Chondrocyte (in vitro differentiated cells): ENCODE measurements around the gene NDST3. TPM values are rescaled to one million over a fixed set of nuclear protein-coding genes. Genes with fewer than 3 reads are reported as not detected.

ENCODE experiments used
- DNase-seq: peaks from one replicate; pipeline ENCODE4 v3.0.0; 2021; ENCODE audit warnings: mixed read lengths, low spot score
- H3K27ac Mint-ChIP-seq: one replicate; pipeline ENCODE4 v1.8.0; 2021; ENCODE audit warnings: mild to moderate bottlenecking, moderate library complexity, mixed read lengths; ENCODE audit not compliant: unreplicated experiment
- H3K27me3 Mint-ChIP-seq: 2 replicates; pipeline ENCODE4 v1.8.0; 2021; ENCODE audit warnings: low read depth, mixed read lengths
- H3K36me3 Mint-ChIP-seq: 2 replicates; pipeline ENCODE4 v1.8.0; 2021; ENCODE audit warnings: low read depth, mixed read lengths
- H3K4me1 Mint-ChIP-seq: 2 replicates; pipeline ENCODE4 v1.8.0; 2021; ENCODE audit warnings: low read depth, mild to moderate bottlenecking, mixed read lengths
- H3K4me3 Mint-ChIP-seq: one replicate; pipeline ENCODE4 v1.8.0; 2021; ENCODE audit warnings: mild to moderate bottlenecking, moderate library complexity, mixed read lengths; ENCODE audit not compliant: unreplicated experiment
- H3K9me3 Mint-ChIP-seq: 2 replicates; pipeline ENCODE4 v1.8.0; 2021; ENCODE audit warnings: low read depth, mixed read lengths
- CTCF ChIP-seq: fragments of 200-600 bp; sonication (generic); IDR thresholded peaks from 2 replicates; pipeline ENCODE4 v1.5.0; 2021; ENCODE audit warnings: antibody characterized with exemption, mild to moderate bottlenecking, moderate library complexity
- total RNA-seq: library from RNA; stranded (reverse); gene quantifications from 3 replicates; pipeline ENCODE4 v1.2.1, GENCODE V29; 2021

NDST3 gene
- total RNA-seq, 1 donor from 2014 or later, result 1.3 TPM

DNA sequence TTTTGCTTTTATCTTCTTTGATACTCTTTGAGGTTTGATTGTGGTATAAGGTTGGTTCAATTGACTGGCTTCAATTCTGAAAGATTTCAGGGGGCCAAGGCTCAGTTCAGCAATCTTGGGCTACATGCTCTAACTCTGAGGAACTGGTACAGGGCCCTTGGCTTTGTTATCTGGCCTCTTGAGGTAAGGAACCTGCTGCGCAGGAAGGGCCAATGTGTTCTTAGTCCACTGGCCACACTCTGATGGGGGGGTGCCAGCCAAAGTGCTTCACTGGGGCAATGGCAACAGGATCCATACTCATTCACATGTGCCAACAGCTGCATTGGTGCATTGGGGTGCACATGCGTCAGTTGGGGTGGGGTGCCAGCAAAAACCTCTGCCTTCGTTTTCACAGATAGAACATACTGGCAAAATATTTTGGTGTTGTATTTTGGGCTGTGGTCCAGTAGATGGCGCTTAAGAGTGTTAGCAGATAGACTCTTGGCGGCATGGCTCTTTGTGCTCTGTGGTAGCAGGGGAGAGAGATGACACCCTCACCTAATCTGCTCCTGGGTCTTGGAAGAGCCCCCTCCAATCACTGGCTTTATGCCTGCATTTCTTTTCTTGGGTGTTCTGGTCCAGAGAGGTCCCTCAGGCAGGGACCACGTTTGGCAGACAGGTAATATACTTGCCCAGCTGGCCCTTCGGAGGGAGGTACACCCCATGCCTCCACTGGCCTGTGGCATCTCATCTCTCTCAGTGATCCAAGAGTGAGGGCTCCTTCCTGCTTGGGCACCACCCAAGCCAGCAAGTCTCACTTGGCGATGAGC is 42.9 kb downstream of the NDST3 start:
- H3K27ac Mint-ChIP-seq, result no peak overlapping the region
- H3K36me3 Mint-ChIP-seq, result peaks cover 8% of the 10 kb centered on the region
- peaks cover 2% of the 10 kb centered on the region for H3K27me3 Mint-ChIP-seq
- peak; percentile 29 for DNase-seq
- H3K9me3 Mint-ChIP-seq, result peaks cover 23% of the 10 kb centered on the region
- H3K4me1 Mint-ChIP-seq, result no peaks in the 10 kb centered on the region
- peak; percentile 67 for TF ChIP-seq CTCF
- no peak overlapping the region for H3K4me3 Mint-ChIP-seq

GRCh38 chr4:118077767-118078105 is 43.5 kb downstream of the NDST3 start:
- peak; percentile 55 for DNase-seq
- H3K9me3 Mint-ChIP-seq, result peaks cover 23% of the 10 kb centered on the region
- peaks cover 2% of the 10 kb centered on the region for H3K27me3 Mint-ChIP-seq
- H3K27ac Mint-ChIP-seq, result no peak overlapping the region
- no peak overlapping the region for H3K4me3 Mint-ChIP-seq
- H3K4me1 Mint-ChIP-seq, result no peaks in the 10 kb centered on the region
- peaks cover 8% of the 10 kb centered on the region for H3K36me3 Mint-ChIP-seq
- no peak for TF ChIP-seq CTCF

DNA sequence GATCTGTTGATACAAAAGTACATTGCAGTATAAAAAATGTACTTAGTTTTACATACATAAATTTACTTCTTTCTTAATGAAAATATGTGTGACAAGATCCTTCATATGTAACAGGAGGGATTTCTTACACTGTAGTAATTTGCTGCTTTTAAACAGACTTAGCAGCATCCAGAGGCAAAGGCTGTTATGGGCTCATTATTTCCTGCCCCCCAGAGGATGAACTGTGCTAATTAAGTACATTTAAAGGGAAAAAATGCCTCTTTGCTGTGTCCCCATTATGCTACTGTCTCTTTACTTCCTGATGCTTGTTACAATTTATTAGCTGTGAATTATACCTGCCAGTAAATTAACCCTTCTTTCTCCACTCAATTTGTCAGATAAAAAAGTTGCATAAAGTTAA is 47.1 kb downstream of the NDST3 start:
- DNase-seq, result no peak
- Mint-ChIP-seq H3K27ac (no peak overlapping the region), H3K4me1 (peaks cover 5% of the 10 kb centered on the region), H3K4me3 (no peak overlapping the region), H3K27me3 (no peaks in the 10 kb centered on the region), H3K36me3 (peaks cover 2% of the 10 kb centered on the region), H3K9me3 (peaks cover 6% of the 10 kb centered on the region)
- TF ChIP-seq CTCF, result no peak

DNA sequence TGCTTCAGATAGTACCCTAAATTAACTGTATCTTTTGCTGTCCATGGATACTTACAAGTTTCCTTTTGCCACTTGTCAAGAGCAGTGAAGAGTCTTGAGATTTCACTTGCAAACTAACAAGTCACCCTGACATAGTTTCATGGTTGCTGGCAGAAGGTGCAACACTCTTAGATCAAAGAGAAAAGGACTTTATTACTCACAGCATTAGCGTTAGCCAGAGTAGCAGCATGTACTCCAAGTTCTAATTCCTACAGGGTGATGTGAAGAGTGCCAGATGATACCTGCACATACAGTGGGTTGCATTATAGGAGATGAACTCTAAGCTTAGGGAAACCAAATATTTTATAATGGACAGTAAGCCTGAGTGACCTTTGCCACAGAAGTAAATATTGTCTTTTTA is 47.9 kb downstream of the NDST3 start:
- no peak for DNase-seq
- Mint-ChIP-seq H3K9me3 (no peaks in the 10 kb centered on the region), H3K4me1 (peaks cover 11% of the 10 kb centered on the region), H3K36me3 (no peaks in the 10 kb centered on the region), H3K4me3 (no peak overlapping the region), H3K27me3 (no peaks in the 10 kb centered on the region), H3K27ac (no peak overlapping the region)
- TF ChIP-seq CTCF, result no peak

- Mint-ChIP-seq H3K27me3 (no peaks in the 10 kb centered on the region), H3K27ac (no peak overlapping the region), H3K36me3 (no peaks in the 10 kb centered on the region), H3K4me1 (peaks cover 18% of the 10 kb centered on the region), H3K4me3 (no peak overlapping the region), H3K9me3 (no peaks in the 10 kb centered on the region)
- no peak for DNase-seq
- TF ChIP-seq CTCF, result no peak
Measured at GRCh38 chr4:118085700-118086099, 51.4 kb downstream of the NDST3 start.
